Mucosa of descending colon (tissue), 3 donors: ENCODE data around the gene LMTK2. TPM values are rescaled to one million over a fixed set of nuclear protein-coding genes. Genes with fewer than 3 reads are reported as not detected.

ENCODE experiments used
- ATAC-seq: fragments of 200-7000 bp; cut with Tn5 transposase; one replicate; pipeline ENCODE4 v1.9.1; 2020; ENCODE audit warnings: mild to moderate bottlenecking, moderate library complexity
- DNase-seq, 3 donors: peaks; one replicate each; pipeline ENCODE4 v3.0.0-alpha.2; 2020
- H3K36me3 ChIP-seq: fragments of 200-600 bp; one replicate; pipeline ENCODE4 v1.8.0; 2021; ENCODE audit warnings: low read depth, mild to moderate bottlenecking
- H3K4me1 ChIP-seq: fragments of 200-600 bp; one replicate; pipeline ENCODE4 v1.8.0; 2021; ENCODE audit warnings: low read depth, mild to moderate bottlenecking
- H3K4me3 ChIP-seq: fragments of 200-600 bp; one replicate; pipeline ENCODE4 v1.8.0; 2021; ENCODE audit warnings: mild to moderate bottlenecking
- H3K9me3 ChIP-seq: fragments of 200-600 bp; one replicate; pipeline ENCODE4 v1.8.0; 2021; ENCODE audit warnings: mild to moderate bottlenecking
- CTCF ChIP-seq: fragments of 200-600 bp; IDR thresholded peaks from one replicate; pipeline ENCODE4 v1.8.0; 2022; ENCODE audit warnings: antibody characterized with exemption, mild to moderate bottlenecking
- intact Hi-C, 2 donors: fragments of 100-400 bp; cut with DNase I in 1 of 2; cut with micrococcal nuclease in 1 of 2; formaldehyde crosslinking; loops; one replicate each; pipeline versions ENCODE4 v1.11.0 to v1.11.1; 2022; cut with DNase I, micrococcal nuclease
- total RNA-seq, 3 donors: library from RNA; stranded (reverse); fragmentation: NEBNext Ultra II Directional in 2 of 3; extraction: Animal tissue kit (Norgen Biotek cat#: 25700) in 2 of 3; gene quantifications; one replicate each; pipeline versions ENCODE4 v1.2.1 to v1.2.4, GENCODE V29; 2021 to 2023
- donor health status: DM: no; HTN: no; CAD: no; lungs with moderate emphysema.
- donor health status: DM: no; HTN: no; CAD: no.
- donor health status: DM: no; HTN: yes; CAD: no.

The LMTK2 gene
- total RNA-seq, 3 donors from 2014 or later: 48.6 to 70.2 (median 52.9) TPM

DNA sequence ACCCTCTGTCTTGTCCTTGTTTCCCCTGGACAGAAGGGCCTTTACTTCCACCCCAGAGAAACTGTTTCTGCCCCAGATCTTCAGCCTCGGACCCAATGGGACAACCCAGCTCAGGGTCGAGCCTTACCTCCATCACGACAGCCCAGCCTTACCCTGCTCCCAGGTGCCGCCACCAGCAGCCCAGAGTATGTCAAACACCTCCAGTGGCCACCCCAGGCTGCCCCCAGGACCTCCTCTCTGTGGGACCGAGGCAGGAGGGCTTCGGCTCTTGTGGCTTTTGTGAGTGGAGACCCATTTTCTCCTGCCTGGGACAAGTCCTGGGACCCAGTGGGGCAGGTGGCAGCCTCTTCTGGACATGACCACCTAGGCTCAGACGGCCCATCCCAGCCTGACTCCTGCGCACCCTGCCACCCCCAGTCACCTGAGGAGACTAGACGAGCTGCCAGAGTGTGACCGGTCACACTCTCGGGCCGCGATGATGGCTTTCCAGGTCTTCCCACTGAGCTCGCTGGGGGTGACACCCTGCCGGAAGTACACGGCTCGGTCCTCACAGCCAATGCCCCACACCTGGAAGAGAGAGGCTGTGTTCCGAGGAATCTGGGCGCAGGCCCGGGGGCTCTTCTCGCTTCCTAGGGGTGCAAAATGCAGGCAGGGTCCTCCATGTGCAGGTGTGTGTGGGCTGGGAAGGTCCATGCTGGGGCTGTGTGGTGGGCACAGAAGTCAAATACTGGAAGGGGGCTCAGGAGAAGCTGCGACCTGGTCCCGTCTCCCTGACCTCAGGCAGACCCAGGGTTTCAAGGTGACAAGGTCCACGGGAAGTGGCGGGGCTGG lies 129.9 kb downstream of the LMTK2 start:
- Histone ChIP-seq H3K9me3 (no peaks in the 10 kb centered on the region), H3K4me3 (no peak overlapping the region), H3K36me3 (no peaks in the 10 kb centered on the region), H3K4me1 (no peaks in the 10 kb centered on the region)
- no peak for ATAC-seq
- no peak for TF ChIP-seq CTCF
- intact Hi-C loops: no loop called here
- DNase-seq: no peak

DNA sequence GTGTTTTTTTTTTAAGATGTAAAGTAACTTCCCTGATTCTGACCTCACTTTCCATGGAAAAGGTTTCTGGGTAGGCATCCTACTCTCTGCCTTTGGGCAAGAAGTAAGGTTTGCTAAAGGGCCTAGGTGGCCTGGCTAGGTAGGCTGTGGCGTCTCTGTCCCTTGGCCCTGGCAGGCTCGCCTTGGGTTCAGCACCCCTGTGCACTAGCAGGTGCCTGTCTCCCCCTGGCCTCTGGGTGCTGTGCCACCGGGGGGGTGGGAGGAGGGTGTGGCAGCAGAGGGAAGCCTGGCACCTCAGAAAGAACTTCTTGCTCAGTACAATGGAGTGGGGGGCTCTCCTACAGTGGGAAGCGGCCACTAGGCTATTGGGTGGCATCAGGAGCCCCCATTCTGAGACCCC lies 131.4 kb downstream of the LMTK2 start:
- no peaks in the 10 kb centered on the region for H3K4me1 ChIP-seq
- no peak for DNase-seq
- ATAC-seq: no peak
- no peaks in the 10 kb centered on the region for H3K36me3 ChIP-seq
- H3K9me3 ChIP-seq: no peaks in the 10 kb centered on the region
- intact Hi-C loops: no loop called here
- TF ChIP-seq CTCF: no peak
- no peak overlapping the region for H3K4me3 ChIP-seq

- intact Hi-C loops: no loop called here
- no peak for TF ChIP-seq CTCF
- Histone ChIP-seq H3K9me3 (no peaks in the 10 kb centered on the region), H3K36me3 (no peaks in the 10 kb centered on the region), H3K4me3 (no peak overlapping the region), H3K4me1 (no peaks in the 10 kb centered on the region)
- DNase-seq (no peak), ATAC-seq (no peak)
Measured at GRCh38 chr7:98238976-98239375, 132.3 kb downstream of the LMTK2 start.

- no peaks in the 10 kb centered on the region for H3K9me3 ChIP-seq
- H3K4me1 ChIP-seq: no peaks in the 10 kb centered on the region
- H3K36me3 ChIP-seq: no peaks in the 10 kb centered on the region
- ATAC-seq: peak; percentile 73
- no peak overlapping the region for H3K4me3 ChIP-seq
- DNase-seq: peak in 2 of 3 donors; percentile 59
- TF ChIP-seq CTCF: peak; percentile 48
- intact Hi-C loops: no loop called here
Measured at GRCh38 chr7:98240961-98241673, 134.5 kb downstream of the LMTK2 start.

DNA sequence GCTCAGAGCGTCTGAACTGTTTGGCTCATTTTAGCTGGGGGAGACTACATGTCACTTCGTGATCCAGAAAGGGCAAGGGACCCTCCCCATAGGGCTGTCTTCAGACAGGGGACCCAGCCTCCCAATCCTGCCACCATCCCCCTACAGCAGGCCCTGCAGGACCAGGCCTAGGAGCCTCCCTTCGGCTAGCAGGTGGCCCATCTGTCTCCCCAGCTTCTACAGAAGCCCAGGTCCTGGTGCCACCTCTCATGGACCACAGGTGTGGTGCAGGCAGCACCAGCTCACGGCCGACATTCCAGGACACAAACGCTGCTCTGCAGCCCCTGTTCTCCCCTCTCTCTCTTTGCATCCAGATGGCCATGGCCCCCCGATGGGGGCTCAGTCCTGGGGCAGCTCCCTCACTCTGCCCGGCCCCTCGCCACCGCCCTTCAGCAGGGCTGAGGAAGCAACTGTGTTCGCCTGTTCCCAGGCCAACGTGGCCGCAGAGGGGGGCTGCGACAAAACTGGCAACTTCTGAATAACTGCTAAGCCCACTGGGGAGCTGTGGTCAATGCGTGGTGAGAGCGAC lies 135.1 kb downstream of the LMTK2 start:
- Histone ChIP-seq H3K9me3 (no peaks in the 10 kb centered on the region), H3K36me3 (no peaks in the 10 kb centered on the region), H3K4me3 (no peak overlapping the region), H3K4me1 (no peaks in the 10 kb centered on the region)
- ATAC-seq: peak; percentile 7
- DNase-seq: no peak
- TF ChIP-seq CTCF: no peak
- intact Hi-C loops: no loop called here
